NCI-H1436 treated with DMSO at 0.1 percent for 48 hours (cell line): ENCODE results near the gene ZNF467.

Source experiments
- DNase-seq: peaks from one replicate; lab custom pipeline; 2025; lab: John Stamatoyannopoulos, UW

Gene ZNF467

GRCh38 chr7:149785402-149785801 lies 12.0 kb upstream of the ZNF467 start:
- DNase-seq: no peak

- DNase-seq: no peak
Measured at GRCh38 chr7:149784251-149784608, 10.8 kb upstream of the ZNF467 start.

- no peak for DNase-seq
Measured at GRCh38 chr7:149783386-149784250, 10.2 kb upstream of the ZNF467 start.

- no peak for DNase-seq
Measured at GRCh38 chr7:149782682-149783345, 9.4 kb upstream of the ZNF467 start.

GRCh38 chr7:149781921-149782320 lies 8.5 kb upstream of the ZNF467 start:
- DNase-seq: no peak

- no peak for DNase-seq
Measured at GRCh38 chr7:149780636-149781419, 7.4 kb upstream of the ZNF467 start.

- no peak for DNase-seq
Measured at GRCh38 chr7:149780056-149780455, 6.7 kb upstream of the ZNF467 start.

- no peak for DNase-seq
Measured at GRCh38 chr7:149779502-149779805, 6.1 kb upstream of the ZNF467 start.

GRCh38 chr7:149778696-149779501 lies 5.5 kb upstream of the ZNF467 start:
- no peak for DNase-seq

GRCh38 chr7:149778327-149778637 lies 4.9 kb upstream of the ZNF467 start:
- no peak for DNase-seq

- DNase-seq: no peak
Measured at GRCh38 chr7:149777551-149778326, 4.4 kb upstream of the ZNF467 start.

- no peak for DNase-seq
Measured at GRCh38 chr7:149776848-149777407, 3.5 kb upstream of the ZNF467 start.

GRCh38 chr7:149776289-149776688 lies 2.9 kb upstream of the ZNF467 start:
- no peak for DNase-seq

GRCh38 chr7:149775176-149775556 lies 1.8 kb upstream of the ZNF467 start:
- no peak for DNase-seq

- DNase-seq: no peak
Measured at GRCh38 chr7:149774237-149775175, 1.1 kb upstream of the ZNF467 start.

- no peak for DNase-seq
Measured at GRCh38 chr7:149772956-149773434, 393 bp downstream of the ZNF467 start.

- no peak for DNase-seq
Measured at GRCh38 chr7:149772241-149772955, 990 bp downstream of the ZNF467 start.

GRCh38 chr7:149771720-149772240 lies 1.6 kb downstream of the ZNF467 start:
- DNase-seq: no peak
